GM06990 (cell line): ENCODE measurements around the gene CDKL4.
"Not testable (repeated sequence)": the region's sequence is repeated elsewhere in the genome, so short reads cannot be mapped to it uniquely, and the experiment has no call there.

Experiments
- DNase-seq: peaks from one replicate; pipeline ENCODE4 v3.0.0-alpha.2; 2011; ENCODE audit not compliant: insufficient read length; ENCODE audit errors: extremely low read depth
- H3K27me3 ChIP-seq: replicated peaks from 2 replicates; pipeline ENCODE4 v1.6.0; 2011; ENCODE audit warnings: low read length; ENCODE audit not compliant: control insufficient read depth, insufficient read depth
- H3K36me3 ChIP-seq: 2 replicates; pipeline ENCODE4 v1.5.1; 2011; ENCODE audit warnings: low read length; ENCODE audit not compliant: control insufficient read depth, insufficient read depth
- H3K4me3 ChIP-seq: replicated peaks from 2 replicates; pipeline ENCODE4 v1.5.1; 2011; ENCODE audit warnings: low read depth, mild to moderate bottlenecking, control low read depth, low read length
- TF ChIP-seq, protein P1 (sequence below): IDR thresholded peaks from 2 replicates; pipeline ENCODE4 v1.5.1; 2011; ENCODE audit warnings: low read length, control low read depth, mild to moderate bottlenecking, inconsistent platforms; ENCODE audit not compliant: insufficient read depth, poor library complexity, severe bottlenecking

Gene CDKL4

GRCh38 chr2:39175026-39175812 lies 68.6 kb downstream of the CDKL4 start:
- TF ChIP-seq, protein P1, sequence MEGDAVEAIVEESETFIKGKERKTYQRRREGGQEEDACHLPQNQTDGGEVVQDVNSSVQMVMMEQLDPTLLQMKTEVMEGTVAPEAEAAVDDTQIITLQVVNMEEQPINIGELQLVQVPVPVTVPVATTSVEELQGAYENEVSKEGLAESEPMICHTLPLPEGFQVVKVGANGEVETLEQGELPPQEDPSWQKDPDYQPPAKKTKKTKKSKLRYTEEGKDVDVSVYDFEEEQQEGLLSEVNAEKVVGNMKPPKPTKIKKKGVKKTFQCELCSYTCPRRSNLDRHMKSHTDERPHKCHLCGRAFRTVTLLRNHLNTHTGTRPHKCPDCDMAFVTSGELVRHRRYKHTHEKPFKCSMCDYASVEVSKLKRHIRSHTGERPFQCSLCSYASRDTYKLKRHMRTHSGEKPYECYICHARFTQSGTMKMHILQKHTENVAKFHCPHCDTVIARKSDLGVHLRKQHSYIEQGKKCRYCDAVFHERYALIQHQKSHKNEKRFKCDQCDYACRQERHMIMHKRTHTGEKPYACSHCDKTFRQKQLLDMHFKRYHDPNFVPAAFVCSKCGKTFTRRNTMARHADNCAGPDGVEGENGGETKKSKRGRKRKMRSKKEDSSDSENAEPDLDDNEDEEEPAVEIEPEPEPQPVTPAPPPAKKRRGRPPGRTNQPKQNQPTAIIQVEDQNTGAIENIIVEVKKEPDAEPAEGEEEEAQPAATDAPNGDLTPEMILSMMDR = no peak
- Histone ChIP-seq H3K4me3 (no peak overlapping the region), H3K27me3 (no peaks in the 10 kb centered on the region), H3K36me3 (no peaks in the 10 kb centered on the region)
- no peak for DNase-seq

DNA sequence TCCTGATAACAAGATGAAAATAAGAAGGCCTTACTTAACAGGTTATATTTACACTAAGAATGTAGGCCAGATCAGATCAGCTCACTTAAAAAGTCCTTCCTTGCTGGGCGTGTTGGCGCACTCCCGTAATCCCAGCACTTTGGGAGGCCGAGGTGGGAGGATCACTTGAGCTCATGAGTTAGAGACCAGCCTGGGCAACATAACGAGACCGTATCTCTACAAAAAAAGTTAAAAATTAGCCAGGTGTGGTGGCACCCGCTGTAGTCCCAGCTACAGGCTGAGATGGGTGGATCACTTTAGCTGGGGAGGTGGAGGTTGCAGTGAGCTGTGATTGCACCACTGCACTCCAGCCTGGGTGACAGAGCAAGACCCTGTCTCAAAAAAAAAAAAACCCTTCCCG lies 69.7 kb downstream of the CDKL4 start:
- no peak for DNase-seq
- Histone ChIP-seq H3K4me3 (no peak overlapping the region), H3K27me3 (no peaks in the 10 kb centered on the region), H3K36me3 (no peaks in the 10 kb centered on the region)
- TF ChIP-seq, protein P1 = no peak

DNA sequence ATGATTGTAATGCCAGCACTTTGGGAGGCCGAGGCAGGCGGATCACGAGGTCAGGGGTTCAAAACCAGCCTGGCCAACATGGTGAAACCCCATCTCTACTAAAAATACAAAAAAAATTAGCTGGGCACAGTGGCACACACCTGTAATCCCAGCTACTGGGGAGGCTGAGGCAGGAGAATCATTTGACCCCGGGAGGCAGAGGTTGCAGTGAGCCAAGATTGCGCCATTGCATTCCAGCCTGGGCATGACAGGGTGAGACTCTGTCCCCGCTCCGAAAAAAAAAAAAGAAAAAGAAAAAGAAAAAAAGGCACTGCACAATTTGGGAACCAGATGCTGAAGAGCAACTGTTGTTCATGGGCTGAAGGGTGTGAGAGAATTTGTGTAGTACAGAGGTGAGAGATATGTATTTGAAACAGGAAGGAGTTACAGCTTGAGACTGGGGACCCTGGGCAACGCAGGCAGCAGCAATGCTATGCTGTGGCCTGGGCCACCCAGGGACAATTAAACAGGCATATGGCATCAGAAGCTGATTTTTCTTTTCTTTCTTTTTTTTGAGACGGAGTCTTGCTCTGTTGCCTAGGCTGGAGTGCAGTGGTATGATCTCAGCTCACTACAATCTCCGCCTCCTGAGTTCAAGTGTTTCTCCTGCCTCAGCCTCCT lies 71.6 kb downstream of the CDKL4 start:
- not testable (repeated sequence) for DNase-seq, H3K4me3 ChIP-seq, H3K27me3 ChIP-seq, H3K36me3 ChIP-seq

- Histone ChIP-seq H3K27me3 (no peaks in the 10 kb centered on the region), H3K36me3 (no peaks in the 10 kb centered on the region), H3K4me3 (no peak overlapping the region)
- DNase-seq = no peak
- TF ChIP-seq, protein P1 = no peak
These were observed 72.1 kb downstream of the CDKL4 start for GRCh38 chr2:39171621-39172020.

DNA sequence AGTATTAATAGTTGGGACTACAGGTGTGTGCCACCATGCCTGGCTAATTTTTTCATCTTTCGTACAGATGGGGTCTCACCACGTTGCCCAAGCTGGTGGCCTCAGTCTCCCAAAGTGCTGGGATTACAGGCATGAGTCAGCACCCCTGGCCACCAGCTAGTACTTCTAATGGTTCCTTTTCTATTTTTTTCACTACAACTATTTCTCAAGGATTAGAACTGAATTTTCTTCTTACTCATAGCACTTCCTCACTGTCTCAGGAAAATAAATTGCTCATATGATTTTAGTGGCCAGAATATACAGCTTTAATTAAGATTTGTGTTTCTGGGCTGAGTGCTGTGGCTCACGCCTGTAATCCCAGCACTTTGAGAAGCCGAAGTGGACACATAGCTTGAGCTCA lies 79.7 kb downstream of the CDKL4 start:
- Histone ChIP-seq H3K27me3 (no peaks in the 10 kb centered on the region), H3K4me3 (no peak overlapping the region), H3K36me3 (no peaks in the 10 kb centered on the region)
- DNase-seq = no peak
- TF ChIP-seq, protein P1 = no peak

DNA sequence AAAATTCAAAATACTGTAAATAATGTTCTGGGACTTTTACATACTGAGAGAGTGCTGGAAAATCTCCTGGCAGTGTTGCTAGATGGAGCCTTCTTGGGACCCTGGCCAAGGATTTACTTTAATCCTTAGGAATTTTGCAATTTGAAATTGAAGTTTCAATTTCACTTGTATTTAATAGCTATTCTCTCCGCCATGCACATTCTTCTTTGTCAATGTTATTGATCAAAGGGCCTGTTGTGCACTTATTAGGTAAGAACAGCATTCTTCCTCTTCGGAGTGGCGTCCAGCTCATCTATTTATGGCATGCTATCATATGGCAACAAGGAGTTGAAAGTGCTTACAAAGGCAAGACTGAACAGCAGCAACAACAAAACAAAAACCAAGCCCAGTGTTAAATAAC lies 82.8 kb downstream of the CDKL4 start:
- H3K27me3 ChIP-seq = no peaks in the 10 kb centered on the region
- TF ChIP-seq, protein P1 = no peak
- no peaks in the 10 kb centered on the region for H3K36me3 ChIP-seq
- DNase-seq = no peak
- no peak overlapping the region for H3K4me3 ChIP-seq
